HCT116 (cell line): ENCODE measurements around the gene SEMA3C.

Experiments used
- CEBPB ChIP-seq: IDR thresholded peaks from 2 replicates; pipeline ENCODE4 v1.6.1; 2012; ENCODE audit warnings: low read depth
- CTCF ChIP-seq, 3 experiments: fragments of 200-600 bp in 1 of 3; sonication (generic) in 1 of 3; IDR thresholded peaks in 2 of 3; conservative IDR thresholded peaks in 1 of 3; 2 replicates each; pipeline ENCODE4 v1.5.1; 2012 to 2017; ENCODE audit warnings: low read depth in 2 of 3, low read length in 2 of 3, antibody characterized with exemption in 1 of 3, borderline replicate concordance in 1 of 3, control low read depth in 1 of 3, mild to moderate bottlenecking in 1 of 3, mixed read lengths in 1 of 3, mixed run types in 1 of 3, moderate library complexity in 1 of 3; ENCODE audit not compliant: insufficient read depth in 1 of 3
- EGR1 ChIP-seq: IDR thresholded peaks from 2 replicates; pipeline ENCODE4 v1.6.1; 2012; ENCODE audit warnings: low read depth
- ELF1 ChIP-seq: IDR thresholded peaks from 2 replicates; pipeline ENCODE4 v1.6.1; 2012; ENCODE audit warnings: low read depth, borderline replicate concordance
- EZH2 ChIP-seq: fragments of 200-600 bp; sonication (generic); IDR thresholded peaks from 2 replicates; pipeline ENCODE4 v1.6.1; 2017; ENCODE audit warnings: antibody characterized with exemption, mixed run types
- MAX ChIP-seq: IDR thresholded peaks from 2 replicates; pipeline ENCODE4 v1.6.1; 2012
- POLR2A ChIP-seq: IDR thresholded peaks from 2 replicates; pipeline ENCODE4 v1.7.0; 2011; ENCODE audit warnings: borderline replicate concordance; ENCODE audit not compliant: insufficient read depth, insufficient read length; ENCODE audit errors: extremely low read depth
- POLR2AphosphoS5 ChIP-seq: IDR thresholded peaks from 2 replicates; pipeline ENCODE4 v1.6.1; 2011; ENCODE audit warnings: mild to moderate bottlenecking, low read depth, low read length, moderate library complexity

- TF ChIP-seq CTCF (IDR thresholded peaks at IDR 0.05 in 2 of 3, conservative IDR thresholded peaks at IDR 0.05 in 1 of 3; ENCODE audit: borderline replicate concordance in 1 of 3, insufficient read depth in 1 of 3, low read depth in 2 of 3, low read length in 2 of 3), result no peak
- no peak for TF ChIP-seq ELF1
- TF ChIP-seq POLR2AphosphoS5, result no peak
- no peak for TF ChIP-seq EGR1
- no peak for TF ChIP-seq POLR2A
- TF ChIP-seq EZH2, result no peak
- TF ChIP-seq CEBPB, result no peak
- TF ChIP-seq MAX, result no peak
Measured at GRCh38 chr7:80869106-80869784, 49.6 kb downstream of the SEMA3C start.
